H9 (cell line): ENCODE measurements around the gene CENPO. TPM values are rescaled to one million over a fixed set of nuclear protein-coding genes. Genes with fewer than 3 reads are reported as not detected.

Experiments used
- DNase-seq: peaks from one replicate; pipeline ENCODE4 v3.0.0-alpha.2; 2017
- H2AFZ ChIP-seq: one replicate; pipeline ENCODE4 v1.6.1; 2013; ENCODE audit warnings: mild to moderate bottlenecking, low read length, control low read depth, moderate library complexity
- H2AK5ac ChIP-seq: 2 replicates; pipeline ENCODE4 v1.6.1; 2013; ENCODE audit warnings: low read length, control low read depth, mixed read lengths; ENCODE audit not compliant: insufficient read length
- H2BK120ac ChIP-seq: one replicate; pipeline ENCODE4 v1.6.1; 2013; ENCODE audit warnings: low read depth, mild to moderate bottlenecking, low read length, control low read depth, inconsistent platforms; ENCODE audit not compliant: poor library complexity, severe bottlenecking
- H2BK12ac ChIP-seq: 2 replicates; pipeline ENCODE4 v1.6.1; 2013; ENCODE audit warnings: low read length, control low read depth, mixed read lengths, low read depth; ENCODE audit not compliant: insufficient read length
- H2BK15ac ChIP-seq: 2 replicates; pipeline ENCODE4 v1.6.1; 2013; ENCODE audit warnings: low read depth, low read length, control low read depth
- H2BK20ac ChIP-seq: one replicate; pipeline ENCODE4 v1.6.1; 2013; ENCODE audit warnings: low read depth, mild to moderate bottlenecking, low read length, control low read depth, inconsistent platforms; ENCODE audit not compliant: poor library complexity, severe bottlenecking
- H2BK5ac ChIP-seq: 2 replicates; pipeline ENCODE4 v1.6.1; 2013; ENCODE audit warnings: low read length, control low read depth, mixed read lengths; ENCODE audit not compliant: insufficient read length
- H3K14ac ChIP-seq: 2 replicates; pipeline ENCODE4 v1.6.1; 2013; ENCODE audit warnings: low read length, control low read depth; ENCODE audit not compliant: insufficient read depth
- H3K18ac ChIP-seq: 2 replicates; pipeline ENCODE4 v1.6.1; 2013; ENCODE audit warnings: low read depth, mild to moderate bottlenecking, mixed read lengths, low read length, control low read depth; ENCODE audit not compliant: insufficient read length
- H3K23ac ChIP-seq: 2 replicates; pipeline ENCODE4 v1.6.1; 2013; ENCODE audit warnings: low read length, control low read depth, mixed read lengths, low read depth; ENCODE audit not compliant: insufficient read length
- H3K23me2 ChIP-seq: 2 replicates; pipeline ENCODE4 v1.6.1; 2013; ENCODE audit warnings: low read depth, mild to moderate bottlenecking, mixed read lengths, low read length, control low read depth; ENCODE audit not compliant: insufficient read length, poor library complexity, severe bottlenecking
- H3K27ac ChIP-seq: 2 replicates; pipeline ENCODE4 v1.5.1; 2013; ENCODE audit warnings: low read length, control low read depth, mixed read lengths, low read depth; ENCODE audit not compliant: insufficient read length
- H3K27me3 ChIP-seq: 2 replicates; pipeline ENCODE4 v1.6.1; 2013; ENCODE audit warnings: low read length, control low read depth, inconsistent platforms; ENCODE audit not compliant: insufficient read depth
- H3K4ac ChIP-seq: 2 replicates; pipeline ENCODE4 v1.6.1; 2013; ENCODE audit warnings: low read depth, mild to moderate bottlenecking, control low read depth, inconsistent platforms, low read length, moderate library complexity
- H3K4me1 ChIP-seq: 2 replicates; pipeline ENCODE4 v1.6.1; 2013; ENCODE audit warnings: low read length, control low read depth, inconsistent platforms; ENCODE audit not compliant: insufficient read depth
- H3K4me2 ChIP-seq: 2 replicates; pipeline ENCODE4 v1.6.1; 2013; ENCODE audit warnings: low read length, control low read depth, mixed read lengths; ENCODE audit not compliant: insufficient read length, insufficient read depth
- H3K56ac ChIP-seq: 2 replicates; pipeline ENCODE4 v1.6.1; 2013; ENCODE audit warnings: low read depth, mild to moderate bottlenecking, mixed read lengths, low read length, control low read depth; ENCODE audit not compliant: insufficient read length
- H3K79me1 ChIP-seq: 2 replicates; pipeline ENCODE4 v1.6.1; 2013; ENCODE audit warnings: low read depth, mild to moderate bottlenecking, moderate library complexity, low read length, control low read depth, inconsistent platforms; ENCODE audit not compliant: insufficient read depth, poor library complexity, severe bottlenecking
- H3K79me2 ChIP-seq: 2 replicates; pipeline ENCODE4 v1.6.1; 2013; ENCODE audit warnings: low read length, control low read depth, inconsistent platforms; ENCODE audit not compliant: insufficient read depth
- H3K9ac ChIP-seq: 2 replicates; pipeline ENCODE4 v1.6.1; 2013; ENCODE audit warnings: low read length, control low read depth, mixed read lengths; ENCODE audit not compliant: insufficient read length; ENCODE audit errors: extremely low read depth
- H3K9me3 ChIP-seq: one replicate; pipeline ENCODE4 v1.6.1; 2013; ENCODE audit warnings: low read depth, low read length, inconsistent platforms; ENCODE audit not compliant: control insufficient read depth
- H3T11ph ChIP-seq: one replicate; pipeline ENCODE4 v1.6.1; 2013; ENCODE audit warnings: mild to moderate bottlenecking, low read length, control low read depth, inconsistent platforms
- H4K20me1 ChIP-seq: one replicate; pipeline ENCODE4 v1.6.1; 2013; ENCODE audit not compliant: control insufficient read depth, insufficient read length, insufficient read depth
- H4K5ac ChIP-seq: 2 replicates; pipeline ENCODE4 v1.6.1; 2013; ENCODE audit warnings: low read depth, mild to moderate bottlenecking, mixed read lengths, low read length, control low read depth; ENCODE audit not compliant: insufficient read length
- H4K8ac ChIP-seq: replicated peaks from 2 replicates; pipeline ENCODE4 v1.6.1; 2013; ENCODE audit warnings: low read length, control low read depth, mixed read lengths, low read depth; ENCODE audit not compliant: insufficient read length
- H4K91ac ChIP-seq: 2 replicates; pipeline ENCODE4 v1.6.1; 2013; ENCODE audit warnings: low read depth, mild to moderate bottlenecking, moderate library complexity, mixed read lengths, low read length, control low read depth; ENCODE audit not compliant: insufficient read length
- H3K27ac Mint-ChIP-seq, 3 experiments: 2 replicates in 2 of 3; 3 replicates in 1 of 3; pipeline ENCODE4 v1.8.0; 2020 to 2021; ENCODE audit warnings: mixed read lengths in 3 of 3, mild to moderate bottlenecking in 1 of 3, moderate library complexity in 1 of 3
- H3K27me3 Mint-ChIP-seq: 2 replicates; pipeline ENCODE4 v1.8.0; 2021; ENCODE audit warnings: low read depth, mild to moderate bottlenecking, moderate library complexity, mixed read lengths
- H3K36me3 Mint-ChIP-seq, 3 experiments: 2 replicates in 2 of 3; 3 replicates in 1 of 3; pipeline ENCODE4 v1.8.0; 2020 to 2021; ENCODE audit warnings: low read depth in 3 of 3, mixed read lengths in 3 of 3; ENCODE audit not compliant: insufficient read depth in 1 of 3
- H3K4me1 Mint-ChIP-seq, 2 experiments: 2 replicates each; pipeline ENCODE4 v1.8.0; 2020; ENCODE audit warnings: mixed read lengths in 2 of 2
- H3K4me3 Mint-ChIP-seq, 2 experiments: 2 replicates in 1 of 2; 3 replicates in 1 of 2; pipeline ENCODE4 v1.8.0; 2020 to 2021; ENCODE audit warnings: mild to moderate bottlenecking in 2 of 2, mixed read lengths in 2 of 2, moderate library complexity in 1 of 2
- H3K9me3 Mint-ChIP-seq, 2 experiments: 2 replicates in 1 of 2; 3 replicates in 1 of 2; pipeline ENCODE4 v1.8.0; 2020; ENCODE audit warnings: mild to moderate bottlenecking in 2 of 2, mixed read lengths in 2 of 2, moderate library complexity in 1 of 2
- WGBS: extraction: QIAGEN DNeasy Blood & Tissue Kit; methylation state at CpG from one replicate; pipeline ENCODE4 v1.1.7; 2013; ENCODE audit warnings: missing lambda C conversion rate, low lambda C conversion rate, mixed read lengths; ENCODE audit not compliant: insufficient read length; ENCODE audit errors: extremely low coverage; 5-methylcytosine and 5-hydroxymethylcytosine counted together
- total RNA-seq: library from RNA; stranded (reverse); gene quantifications from 2 replicates; pipeline ENCODE4 v1.2.1, GENCODE V29; 2021
- TF ChIP-seq, protein P1 (sequence below): fragments of 200-600 bp; sonication (generic); conservative IDR thresholded peaks from 3 replicates; pipeline ENCODE4 v1.8.0; 2021; ENCODE audit warnings: antibody characterized with exemption, mild to moderate bottlenecking

CENPO gene
- total RNA-seq, 1 experiment from 2014 or later, result 49.5 TPM

DNA sequence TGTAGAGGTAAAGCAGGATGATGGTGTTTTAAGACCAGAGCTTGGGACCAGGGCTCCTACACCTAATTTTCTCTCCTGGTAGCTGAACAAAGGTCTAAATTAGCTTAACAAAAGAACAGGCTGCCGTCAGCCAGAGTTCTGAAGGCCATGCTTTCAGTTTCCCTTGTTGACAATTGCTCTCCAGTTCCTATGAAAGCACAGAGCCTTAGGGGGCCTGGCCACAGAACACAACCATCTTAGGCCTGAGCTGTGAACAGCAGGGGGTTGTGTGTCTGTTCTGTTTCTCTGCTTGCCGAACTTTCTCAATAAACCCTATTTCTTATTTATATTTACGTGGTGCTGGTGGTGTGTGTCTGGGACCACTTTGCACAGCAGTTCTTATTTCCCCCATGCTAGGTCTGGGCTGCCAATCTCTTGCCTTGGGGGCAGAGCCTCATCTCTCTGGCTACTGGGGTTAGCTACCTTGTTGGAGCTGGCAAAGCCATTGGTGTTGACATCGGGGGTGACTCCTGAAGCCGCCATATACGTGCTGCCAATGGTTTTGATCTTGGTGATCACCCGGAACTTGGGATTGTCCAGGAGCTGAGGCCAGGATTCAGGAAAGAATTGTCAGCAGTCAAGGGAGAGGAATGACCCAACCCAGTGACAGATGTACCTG lies 29.0 kb downstream of the CENPO start:
- peaks cover 0 to 3% of the 10 kb centered on the region in 2 experiments; a peak in 2 of 5 replicates for H3K9me3 Mint-ChIP-seq
- Histone ChIP-seq H2BK5ac (no peak overlapping the region), H4K20me1 (no peaks in the 10 kb centered on the region), H3K56ac (no peak overlapping the region), H2BK15ac (no peak overlapping the region), H3K14ac (no peak overlapping the region), H3K4me2 (no peak overlapping the region), H3T11ph (no peak overlapping the region), H3K79me2 (no peaks in the 10 kb centered on the region), H3K4me1 (peaks cover 16% of the 10 kb centered on the region), H4K91ac (no peak overlapping the region), H4K5ac (no peak overlapping the region), H2BK120ac (no peak overlapping the region), H4K8ac (no peak overlapping the region), H2AFZ (no peak overlapping the region), H3K27ac (peak overlapping the region; percentile 14), H3K9me3 (no peaks in the 10 kb centered on the region), H3K23ac (no peak overlapping the region), H3K9ac (no peak overlapping the region), H3K4ac (no peak overlapping the region), H3K79me1 (no peaks in the 10 kb centered on the region), H3K27me3 (no peaks in the 10 kb centered on the region), H2BK20ac (no peak overlapping the region), H3K18ac (no peak overlapping the region), H2BK12ac (no peak overlapping the region), H3K23me2 (no peaks in the 10 kb centered on the region), H2AK5ac (no peak overlapping the region)
- DNase-seq, result peak; percentile 87
- peaks cover 46 to 49% of the 10 kb centered on the region in 2 experiments for H3K4me1 Mint-ChIP-seq
- TF ChIP-seq, protein P1, sequence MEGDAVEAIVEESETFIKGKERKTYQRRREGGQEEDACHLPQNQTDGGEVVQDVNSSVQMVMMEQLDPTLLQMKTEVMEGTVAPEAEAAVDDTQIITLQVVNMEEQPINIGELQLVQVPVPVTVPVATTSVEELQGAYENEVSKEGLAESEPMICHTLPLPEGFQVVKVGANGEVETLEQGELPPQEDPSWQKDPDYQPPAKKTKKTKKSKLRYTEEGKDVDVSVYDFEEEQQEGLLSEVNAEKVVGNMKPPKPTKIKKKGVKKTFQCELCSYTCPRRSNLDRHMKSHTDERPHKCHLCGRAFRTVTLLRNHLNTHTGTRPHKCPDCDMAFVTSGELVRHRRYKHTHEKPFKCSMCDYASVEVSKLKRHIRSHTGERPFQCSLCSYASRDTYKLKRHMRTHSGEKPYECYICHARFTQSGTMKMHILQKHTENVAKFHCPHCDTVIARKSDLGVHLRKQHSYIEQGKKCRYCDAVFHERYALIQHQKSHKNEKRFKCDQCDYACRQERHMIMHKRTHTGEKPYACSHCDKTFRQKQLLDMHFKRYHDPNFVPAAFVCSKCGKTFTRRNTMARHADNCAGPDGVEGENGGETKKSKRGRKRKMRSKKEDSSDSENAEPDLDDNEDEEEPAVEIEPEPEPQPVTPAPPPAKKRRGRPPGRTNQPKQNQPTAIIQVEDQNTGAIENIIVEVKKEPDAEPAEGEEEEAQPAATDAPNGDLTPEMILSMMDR, result no peak
- peaks cover 69 to 79% (median 79%) of the 10 kb centered on the region in 3 experiments for H3K36me3 Mint-ChIP-seq
- WGBS, result no CpG with 5 or more reads among the region's 7 CpGs
- peak overlapping the region; percentile 30 to 67; a peak in 3 of 5 replicates for H3K4me3 Mint-ChIP-seq
- H3K27ac Mint-ChIP-seq, result peak overlapping the region; percentile 87 to 95 (median 93)
- H3K27me3 Mint-ChIP-seq, result no peaks in the 10 kb centered on the region; the same call in 1 of the 2 replicates
